Keratinocyte (primary cell): ENCODE results near the gene CD248.

Experiments used
- CTCF ChIP-seq, 3 experiments: IDR thresholded peaks in 1 of 3; conservative IDR thresholded peaks in 1 of 3; optimal IDR thresholded peaks in 1 of 3; 2 replicates in 2 of 3; 3 replicates in 1 of 3; pipeline versions ENCODE3 to v1.5.1; 2011; ENCODE audit warnings: low read length in 3 of 3, mild to moderate bottlenecking in 3 of 3, moderate library complexity in 2 of 3, control low read depth in 1 of 3, inconsistent platforms in 1 of 3; ENCODE audit not compliant: insufficient read depth in 2 of 3; ENCODE audit errors: extremely low read depth in 1 of 3
- EZH2 ChIP-seq: IDR thresholded peaks from one replicate; pipeline ENCODE4 v1.6.1; 2012; ENCODE audit warnings: inconsistent platforms, mild to moderate bottlenecking, low read length, moderate library complexity

- TF ChIP-seq CTCF (optimal IDR thresholded peaks at IDR 0.05 in 1 of 3, IDR thresholded peaks at IDR 0.05 in 1 of 3, conservative IDR thresholded peaks at IDR 0.05 in 1 of 3; ENCODE audit: extremely low read depth in 1 of 3, insufficient read depth in 2 of 3, low read length in 3 of 3), result no peak
- TF ChIP-seq EZH2, result no peak
Measured at GRCh38 chr11:66280428-66280827, 36.4 kb downstream of the CD248 start.
